GM21786 (cell line): ENCODE data around the gene HPCA.

Experiments
- ATAC-seq: cut with Tn5 transposase; IDR thresholded peaks from one replicate; pipeline ENCODE4 v1.9.1; 2021; ENCODE audit not compliant: unreplicated experiment

HPCA gene

DNA sequence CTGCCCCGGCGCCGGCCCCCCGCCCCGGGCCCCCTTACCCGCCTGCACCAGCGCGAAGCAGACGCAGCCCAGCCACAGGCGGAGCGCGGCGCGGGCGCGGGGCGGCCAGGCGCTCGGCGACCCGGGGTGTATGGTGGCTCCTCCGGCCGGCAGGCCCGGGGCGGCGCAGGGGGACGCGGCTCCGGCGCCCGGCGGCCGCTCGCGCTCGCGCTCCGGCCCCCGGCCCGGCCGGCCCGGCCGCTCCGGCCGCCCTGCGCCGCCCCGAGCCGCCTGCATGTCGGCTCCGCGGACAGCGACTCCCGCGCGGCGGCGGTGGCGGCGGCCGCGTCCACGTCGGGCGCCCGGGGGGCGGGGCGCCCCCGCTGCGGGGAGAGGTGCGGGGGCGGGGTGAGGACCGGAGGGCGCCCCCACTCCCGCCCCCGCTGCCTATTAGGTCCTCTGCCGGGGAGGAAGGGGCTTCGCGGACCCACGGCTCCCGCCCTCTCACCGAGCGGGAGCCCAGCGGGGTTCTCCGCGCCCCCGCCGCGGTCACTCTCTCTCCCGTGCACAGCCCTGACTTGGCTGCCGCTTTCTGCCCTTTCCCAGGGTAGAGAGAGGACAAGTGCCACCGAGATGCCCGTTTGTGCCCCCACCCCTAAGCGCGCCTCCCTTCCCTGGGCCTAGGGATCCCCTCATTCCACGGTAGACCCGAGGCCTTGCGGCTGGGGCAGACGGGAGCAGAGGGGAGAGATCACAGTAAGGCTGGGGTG lies 15.5 kb upstream of the HPCA start, which contains the start of gene FNDC5:
Gene FNDC5 (minus strand): TSS at position 298 of the 749 bp plus-strand sequence.
- ATAC-seq, result no peak

- ATAC-seq, result no peak
Observed at GRCh38 chr1:32871364-32872191, 14.7 kb upstream of the HPCA start.

DNA sequence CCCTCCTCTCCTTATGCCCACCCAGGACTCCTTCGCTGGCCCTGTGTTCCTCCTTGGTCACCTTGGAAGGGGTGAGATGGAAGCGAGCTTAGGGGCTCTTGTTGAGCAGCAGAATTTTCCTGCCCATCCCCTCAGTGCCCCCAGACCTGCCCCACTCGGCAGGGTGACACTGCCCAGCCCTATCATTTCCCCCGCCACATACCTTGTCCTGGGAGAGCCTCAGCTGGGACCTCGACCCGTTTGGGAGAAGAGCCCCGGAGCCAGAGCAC lies 14.2 kb upstream of the HPCA start:
- ATAC-seq, result no peak

GRCh38 chr1:32873484-32873883 lies 12.8 kb upstream of the HPCA start:
- ATAC-seq, result no peak

GRCh38 chr1:32874860-32875752 lies 11.2 kb upstream of the HPCA start:
- ATAC-seq, result no peak

DNA sequence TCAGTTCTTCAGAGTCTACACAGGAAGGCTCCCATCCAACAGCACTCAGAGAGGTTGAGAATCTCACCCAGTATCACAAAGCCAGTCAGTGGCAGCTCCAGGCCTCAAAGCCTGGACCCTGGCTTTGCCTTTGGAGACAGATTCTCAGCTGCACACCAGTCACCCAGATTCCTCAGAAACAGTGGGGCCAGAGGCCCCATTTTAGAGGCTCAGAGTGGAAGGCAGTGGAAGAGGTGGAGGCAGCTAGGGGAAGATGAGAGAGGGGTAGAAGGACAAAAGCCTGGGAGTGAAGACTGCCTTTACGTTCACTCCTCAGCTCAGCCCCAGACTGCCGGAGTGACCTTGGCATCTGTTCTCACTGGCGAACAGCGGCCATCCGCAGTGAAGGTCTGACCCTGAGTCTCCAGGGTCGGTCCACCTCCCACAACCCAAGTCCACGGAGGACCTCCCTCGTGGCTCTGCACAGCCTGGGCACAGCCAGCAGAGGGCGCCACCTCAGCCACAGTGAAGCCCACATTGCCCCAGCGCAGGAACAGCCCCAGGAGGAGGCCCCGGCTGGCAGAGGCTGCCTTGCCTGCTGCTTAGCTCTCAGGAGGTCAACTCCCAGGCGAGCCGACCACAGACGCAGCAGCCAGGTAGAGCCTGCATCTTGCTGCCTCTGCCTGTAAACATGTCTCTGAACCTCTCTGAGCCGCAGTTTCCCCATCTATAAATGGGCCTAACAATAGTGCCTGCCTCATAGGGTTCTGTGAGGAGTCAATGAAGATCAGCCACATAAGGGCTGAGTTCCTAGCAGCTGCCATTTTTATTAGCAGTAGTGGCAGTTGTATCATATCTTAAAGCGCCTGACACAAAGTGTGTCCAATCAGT lies 9.7 kb upstream of the HPCA start:
- no peak for ATAC-seq

- no peak for ATAC-seq
Observed at GRCh38 chr1:32877211-32878110, 8.8 kb upstream of the HPCA start.

DNA sequence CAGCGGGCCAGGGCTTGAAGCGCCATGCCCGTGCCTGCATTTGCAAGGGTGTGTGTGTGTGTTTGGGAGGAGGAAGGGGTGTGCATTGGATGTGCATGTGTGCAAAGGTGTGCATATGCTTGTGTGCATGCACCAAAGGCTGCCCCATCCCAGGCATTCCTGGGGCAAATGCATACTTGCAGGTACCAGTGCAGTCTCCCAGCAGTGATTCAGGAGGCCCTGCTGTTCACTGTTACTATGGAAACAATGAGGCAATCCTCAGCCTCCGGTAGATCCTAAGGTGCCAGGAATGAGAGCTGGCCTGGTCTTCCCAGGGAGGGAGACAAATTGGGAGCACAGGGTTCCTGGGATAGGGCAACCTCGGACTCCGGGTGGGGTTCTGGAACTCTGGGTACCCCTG lies 8.1 kb upstream of the HPCA start:
- no peak for ATAC-seq

DNA sequence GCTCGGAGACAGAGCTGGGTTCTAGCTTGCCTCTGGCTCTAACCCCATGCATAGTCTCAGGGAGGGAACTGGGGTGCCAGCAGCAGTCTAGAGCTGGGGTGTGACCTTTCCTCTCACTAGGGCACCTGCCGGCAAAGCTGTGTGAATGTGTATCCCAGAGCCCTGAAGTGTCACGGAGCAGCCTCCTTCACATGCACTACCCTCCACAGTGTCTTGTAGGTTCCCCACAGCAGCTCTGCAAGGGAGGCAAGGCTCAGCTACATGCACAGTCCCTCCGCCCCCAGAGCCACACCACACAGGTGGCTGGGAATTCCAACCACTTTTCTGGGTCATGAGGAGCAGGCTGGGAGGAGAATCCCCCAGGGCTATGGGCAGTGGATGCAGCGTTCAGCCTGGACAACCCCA lies 7.7 kb upstream of the HPCA start:
- no peak for ATAC-seq

DNA sequence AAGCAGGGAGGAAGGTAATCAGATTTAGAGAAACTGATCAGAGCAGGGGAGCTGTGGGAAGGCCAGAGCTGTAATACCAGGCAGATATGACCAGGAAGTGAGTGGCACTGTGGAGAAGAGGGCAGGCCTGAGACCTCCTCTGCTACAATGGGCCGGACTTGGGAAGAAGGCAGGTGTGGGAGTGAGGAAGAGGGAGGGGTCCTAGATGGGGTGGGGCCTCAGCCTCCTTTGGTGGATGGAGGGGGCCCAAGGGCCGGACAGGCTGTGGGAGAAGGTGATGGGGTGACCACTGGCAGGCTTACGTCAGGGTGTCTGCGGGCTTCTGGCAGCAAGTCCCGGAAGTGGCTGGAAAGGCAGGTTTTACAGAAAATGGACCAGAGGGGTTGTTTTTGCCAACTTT lies 5.0 kb upstream of the HPCA start:
- no peak for ATAC-seq

DNA sequence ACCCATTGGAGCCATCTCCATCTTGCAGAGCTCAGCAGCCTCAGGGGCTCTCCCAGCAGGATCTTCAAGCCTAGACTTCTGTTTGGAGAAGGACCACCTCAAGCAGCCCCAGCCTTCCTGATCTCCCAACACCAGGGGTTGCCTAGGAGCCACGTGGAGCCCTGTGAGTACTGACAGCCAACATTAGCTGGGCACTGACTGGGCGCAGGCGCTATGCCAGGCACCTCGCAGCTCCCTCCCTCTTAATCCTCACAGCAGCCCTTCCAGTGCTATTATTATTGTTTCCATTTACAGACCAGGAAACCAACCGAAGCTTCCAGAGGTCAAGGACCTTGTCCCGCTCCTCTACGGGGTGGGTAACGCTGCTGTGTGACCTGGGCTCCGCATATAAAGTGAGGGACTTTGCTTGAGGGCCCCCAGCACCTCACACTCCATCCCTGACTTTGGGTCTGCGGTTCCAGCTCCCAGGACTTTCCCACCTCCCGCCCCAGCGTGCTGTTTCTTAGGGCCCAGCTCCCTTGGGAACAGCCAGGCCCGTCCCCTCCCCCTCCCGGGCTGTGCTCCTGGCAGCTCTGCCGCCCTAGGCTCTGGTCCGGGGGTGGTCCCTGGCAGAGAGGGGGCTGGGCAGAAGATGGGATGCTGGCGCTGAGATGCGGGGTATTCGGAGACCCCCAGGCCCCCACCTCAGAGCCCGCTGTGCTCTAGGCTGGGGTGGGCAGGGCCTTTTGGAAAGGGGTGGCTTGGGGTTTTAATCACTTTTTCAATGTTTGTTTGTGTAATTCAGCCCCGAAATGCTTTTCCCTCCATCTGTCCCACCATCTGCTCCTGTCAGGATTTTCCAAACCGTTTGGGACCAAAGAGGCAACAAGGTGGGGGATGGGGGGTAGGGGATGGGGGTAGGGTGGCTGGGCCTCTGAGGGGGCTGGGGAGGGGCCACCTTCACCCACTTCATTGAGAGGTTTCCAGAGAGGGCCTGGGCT lies 4.1 kb upstream of the HPCA start:
- ATAC-seq, result no peak

DNA sequence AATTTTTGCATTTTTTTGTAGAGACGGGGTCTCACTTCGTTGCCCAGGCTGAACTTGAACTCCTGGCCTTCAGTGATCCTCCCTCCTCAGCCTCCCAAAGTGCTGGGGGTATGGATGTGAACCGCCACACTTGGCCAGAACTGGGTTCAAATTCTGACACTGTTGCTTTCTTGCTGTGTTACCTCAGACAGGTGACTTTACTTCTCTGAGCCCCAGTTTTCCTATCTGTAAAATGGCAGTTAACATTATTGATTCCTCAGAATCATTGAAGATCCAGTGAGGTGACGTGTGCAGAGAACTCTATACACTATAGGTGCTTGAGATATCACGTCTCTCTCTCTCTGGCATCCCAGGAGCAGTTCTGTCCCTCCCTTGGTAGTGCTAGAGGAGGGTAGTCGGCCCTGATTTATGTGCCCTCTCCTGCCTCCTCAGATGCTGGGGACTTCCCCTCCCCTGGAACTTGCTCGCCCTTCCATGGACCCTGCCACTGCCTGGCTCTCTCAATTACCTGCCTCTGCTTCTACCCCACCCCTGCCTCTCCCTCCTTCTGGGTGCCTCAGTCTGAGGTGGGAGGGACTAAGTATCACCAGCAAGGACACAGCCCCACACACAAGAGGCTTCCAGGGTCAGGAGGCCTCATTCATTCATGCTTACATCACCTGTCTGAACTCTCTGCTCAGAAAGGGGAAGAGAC lies 2.8 kb upstream of the HPCA start:
- ATAC-seq, result no peak

- no peak for ATAC-seq
Observed at GRCh38 chr1:32884032-32884372, 2.3 kb upstream of the HPCA start.

GRCh38 chr1:32884726-32885125 lies 1.6 kb upstream of the HPCA start:
- ATAC-seq, result no peak

- no peak for ATAC-seq
Observed at GRCh38 chr1:32885676-32886003, 651 bp upstream of the HPCA start.

DNA sequence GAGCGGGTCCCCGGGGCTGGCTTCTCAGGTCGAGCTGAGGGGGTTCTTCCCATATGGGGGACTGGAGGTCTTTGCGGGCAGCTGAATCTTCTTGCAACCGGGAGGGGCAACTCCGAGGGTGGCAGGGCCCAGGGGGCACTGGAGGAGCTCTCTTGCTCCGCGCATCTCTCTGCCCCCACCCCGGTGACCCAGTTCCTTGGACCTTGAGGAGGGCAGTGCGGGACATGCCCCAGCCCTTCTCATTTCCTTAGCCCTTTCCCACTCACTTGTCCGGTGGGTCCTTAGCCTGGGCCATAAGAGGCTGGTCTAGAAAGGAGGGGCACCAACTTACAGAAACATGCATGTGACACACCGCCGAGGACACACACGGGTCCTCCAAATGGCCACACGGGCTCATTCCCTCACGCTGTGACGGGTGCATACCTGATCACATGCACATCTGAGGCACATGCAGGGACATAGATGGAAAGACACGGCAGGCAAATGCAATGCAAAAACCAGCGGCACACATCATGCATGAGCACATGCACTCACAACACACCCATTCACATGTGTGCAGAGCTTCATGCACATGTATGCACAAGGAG lies 630 bp downstream of the HPCA start:
- ATAC-seq, result no peak

DNA sequence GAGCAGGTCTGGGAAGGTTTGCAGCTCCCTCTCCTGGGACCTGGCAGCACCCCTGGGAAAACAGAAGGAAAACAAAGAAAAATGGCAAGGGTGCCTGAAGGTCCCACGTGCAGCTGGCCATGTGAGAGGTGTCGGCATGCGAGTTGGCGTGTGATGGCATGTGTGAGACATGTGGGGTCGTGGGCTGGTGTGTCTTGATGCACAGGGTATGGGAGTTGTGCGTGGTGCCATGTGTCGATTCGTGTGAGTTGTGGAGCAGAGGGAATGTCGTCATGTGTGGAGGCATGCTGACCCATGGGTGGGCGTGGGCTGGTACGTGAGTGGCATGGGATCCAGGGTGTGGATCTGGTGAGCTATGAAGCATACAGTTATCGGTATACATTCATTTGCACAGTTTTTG lies 1.3 kb downstream of the HPCA start:
- ATAC-seq, result no peak

DNA sequence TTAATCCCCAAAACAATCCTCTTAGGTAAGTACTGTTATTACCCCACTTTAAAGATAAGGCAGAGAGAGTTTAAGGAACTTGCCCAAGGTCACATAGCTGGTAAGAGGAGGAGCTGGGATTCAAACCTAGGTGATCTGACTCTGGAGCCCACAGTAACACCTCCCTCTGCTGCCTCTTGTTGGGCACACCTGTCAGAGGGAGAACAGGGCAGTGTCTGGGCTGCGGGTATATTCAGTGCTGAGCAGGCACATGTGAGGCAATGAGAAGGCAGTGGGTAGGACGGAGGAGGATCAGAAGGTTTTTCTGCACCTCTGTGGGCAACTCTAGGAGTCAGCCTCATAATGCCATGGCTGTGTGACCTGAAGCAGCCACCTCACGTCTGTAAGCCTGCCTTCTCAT lies 1.8 kb downstream of the HPCA start:
- no peak for ATAC-seq
